NK-92 treated with Interleukin-12 subunit alpha and Interleukin-12 subunit beta, amount 100 ng/mL, for 24 hours (cell line): ENCODE measurements around the gene SCT.
A peak's percentile ranks its signal among the peaks of the same experiment; 100 is the strongest.

ENCODE experiments used
- DNase-seq: peaks from one replicate; lab custom pipeline; 2025; lab: John Stamatoyannopoulos, UW

The SCT gene

DNA sequence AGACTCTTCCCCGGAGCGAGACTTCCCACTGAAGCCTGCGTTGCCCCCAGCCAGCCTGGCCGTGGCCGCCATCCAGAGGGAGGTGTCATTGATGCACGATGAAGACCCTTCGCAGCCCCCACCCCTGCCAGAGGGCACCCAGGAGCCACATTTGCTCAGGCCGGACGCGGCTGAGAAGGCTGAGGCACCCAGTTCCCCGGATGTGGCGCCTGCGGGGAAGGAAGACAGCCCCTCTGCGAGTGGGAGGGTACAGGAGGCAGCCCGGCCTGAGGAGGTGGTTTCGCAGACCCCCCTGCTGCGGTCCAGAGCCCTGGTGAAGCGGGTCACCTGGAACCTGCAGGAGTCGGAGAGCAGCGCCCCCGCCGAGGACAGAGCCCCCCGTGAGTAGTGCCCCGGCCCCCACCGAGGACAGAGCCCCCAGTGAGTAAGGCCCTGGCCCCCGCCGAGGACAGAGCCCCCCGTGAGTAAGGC, 17.6 kb downstream of the SCT start:
- no peak for DNase-seq

DNA sequence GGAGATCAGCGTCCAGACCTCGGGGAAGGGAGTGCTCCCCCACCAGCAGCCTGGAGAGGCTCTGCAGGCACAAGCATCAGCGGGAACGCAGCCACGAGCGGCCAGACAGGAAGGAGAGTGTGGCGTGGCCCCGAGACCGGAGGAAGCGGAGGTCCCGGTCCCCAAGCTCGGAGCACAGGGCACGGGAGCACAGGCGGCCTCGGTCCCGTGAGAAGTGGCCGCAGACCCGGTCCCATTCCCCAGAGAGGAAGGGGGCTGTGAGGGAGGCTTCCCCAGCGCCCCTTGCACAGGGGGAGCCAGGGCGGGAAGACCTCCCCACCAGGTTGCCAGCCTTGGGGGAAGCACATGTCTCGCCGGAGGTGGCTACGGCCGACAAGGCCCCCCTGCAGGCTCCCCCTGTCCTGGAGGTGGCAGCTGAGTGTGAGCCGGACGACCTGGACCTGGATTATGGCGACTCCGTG, 18.2 kb downstream of the SCT start:
- DNase-seq: no peak

DNA sequence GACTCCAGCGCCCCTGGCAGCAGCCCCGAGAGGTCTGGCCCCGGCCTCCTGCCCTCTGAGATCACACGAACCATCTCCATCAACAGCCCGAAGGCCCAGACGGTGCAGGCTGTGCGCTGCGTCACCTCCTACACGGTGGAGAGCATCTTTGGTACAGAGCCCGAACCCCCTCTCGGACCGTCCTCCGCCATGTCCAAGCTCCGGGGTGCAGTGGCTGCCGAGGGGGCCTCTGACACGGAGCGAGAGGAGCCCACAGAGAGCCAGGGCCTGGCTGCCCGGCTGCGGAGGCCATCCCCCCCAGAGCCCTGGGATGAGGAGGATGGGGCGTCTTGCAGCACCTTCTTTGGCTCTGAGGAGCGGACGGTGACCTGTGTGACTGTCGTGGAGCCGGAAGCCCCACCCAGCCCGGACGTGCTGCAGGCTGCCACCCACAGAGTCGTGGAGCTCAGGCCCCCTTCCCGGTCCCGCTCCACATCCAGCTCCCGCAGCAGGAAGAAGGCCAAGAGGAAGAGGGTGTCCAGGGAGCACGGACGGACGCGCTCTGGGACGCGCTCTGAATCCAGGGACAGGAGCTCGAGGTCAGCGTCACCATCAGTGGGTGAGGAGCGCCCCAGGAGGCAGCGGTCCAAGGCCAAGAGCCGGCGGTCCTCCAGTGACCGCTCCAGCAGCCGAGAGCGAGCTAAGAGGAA, 18.9 kb downstream of the SCT start:
- no peak for DNase-seq

DNA sequence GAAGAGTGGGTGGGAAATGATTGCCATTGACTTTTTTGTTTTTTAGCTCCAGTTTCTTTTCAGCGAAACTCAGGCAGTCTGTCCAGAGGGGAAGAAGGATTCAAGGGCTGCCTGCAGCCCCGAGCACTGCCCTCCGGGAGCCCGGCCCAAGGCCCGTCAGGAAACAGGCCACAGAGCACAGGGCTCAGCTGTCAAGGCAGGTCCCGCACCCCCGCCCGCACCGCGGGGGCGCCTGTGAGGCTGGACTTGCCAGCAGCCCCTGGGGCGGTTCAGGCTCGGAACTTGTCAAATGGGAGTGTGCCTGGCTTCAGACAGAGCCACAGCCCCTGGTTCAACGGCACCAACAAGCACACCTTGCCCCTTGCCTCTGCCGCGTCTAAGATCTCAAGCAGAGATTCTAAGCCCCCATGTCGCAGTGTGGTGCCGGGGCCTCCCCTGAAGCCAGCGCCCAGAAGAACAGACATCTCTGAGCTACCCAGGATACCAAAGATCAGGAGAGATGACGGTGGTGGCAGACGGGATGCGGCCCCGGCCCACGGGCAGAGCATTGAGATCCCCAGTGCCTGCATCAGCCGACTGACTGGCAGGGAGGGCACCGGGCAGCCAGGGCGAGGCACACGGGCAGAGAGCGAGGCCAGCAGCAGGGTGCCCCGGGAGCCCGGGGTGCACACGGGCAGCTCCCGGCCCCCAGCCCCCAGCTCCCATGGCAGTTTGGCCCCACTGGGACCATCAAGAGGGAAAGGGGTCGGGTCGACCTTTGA, 19.8 kb downstream of the SCT start:
- DNase-seq: no peak

DNA sequence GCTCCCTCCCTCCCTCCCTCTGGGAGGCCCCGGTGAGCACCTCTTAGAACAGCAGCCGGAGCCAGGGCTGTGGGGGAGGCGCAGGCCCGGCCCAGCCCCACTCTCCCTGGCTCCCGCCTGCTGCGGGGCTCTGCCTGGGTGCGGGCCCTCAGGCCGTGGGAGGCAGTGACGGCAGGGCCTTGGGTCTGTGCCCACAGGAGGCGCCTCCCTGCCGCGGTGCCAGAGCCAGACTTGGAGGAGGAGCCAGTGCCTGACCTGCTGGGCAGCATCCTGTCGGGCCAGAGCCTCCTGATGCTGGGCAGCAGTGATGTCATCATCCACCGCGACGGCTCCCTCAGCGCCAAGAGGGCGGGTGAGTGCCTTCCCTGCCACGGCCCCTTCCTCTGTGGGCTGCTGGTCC, 20.7 kb downstream of the SCT start:
- no peak for DNase-seq

DNA sequence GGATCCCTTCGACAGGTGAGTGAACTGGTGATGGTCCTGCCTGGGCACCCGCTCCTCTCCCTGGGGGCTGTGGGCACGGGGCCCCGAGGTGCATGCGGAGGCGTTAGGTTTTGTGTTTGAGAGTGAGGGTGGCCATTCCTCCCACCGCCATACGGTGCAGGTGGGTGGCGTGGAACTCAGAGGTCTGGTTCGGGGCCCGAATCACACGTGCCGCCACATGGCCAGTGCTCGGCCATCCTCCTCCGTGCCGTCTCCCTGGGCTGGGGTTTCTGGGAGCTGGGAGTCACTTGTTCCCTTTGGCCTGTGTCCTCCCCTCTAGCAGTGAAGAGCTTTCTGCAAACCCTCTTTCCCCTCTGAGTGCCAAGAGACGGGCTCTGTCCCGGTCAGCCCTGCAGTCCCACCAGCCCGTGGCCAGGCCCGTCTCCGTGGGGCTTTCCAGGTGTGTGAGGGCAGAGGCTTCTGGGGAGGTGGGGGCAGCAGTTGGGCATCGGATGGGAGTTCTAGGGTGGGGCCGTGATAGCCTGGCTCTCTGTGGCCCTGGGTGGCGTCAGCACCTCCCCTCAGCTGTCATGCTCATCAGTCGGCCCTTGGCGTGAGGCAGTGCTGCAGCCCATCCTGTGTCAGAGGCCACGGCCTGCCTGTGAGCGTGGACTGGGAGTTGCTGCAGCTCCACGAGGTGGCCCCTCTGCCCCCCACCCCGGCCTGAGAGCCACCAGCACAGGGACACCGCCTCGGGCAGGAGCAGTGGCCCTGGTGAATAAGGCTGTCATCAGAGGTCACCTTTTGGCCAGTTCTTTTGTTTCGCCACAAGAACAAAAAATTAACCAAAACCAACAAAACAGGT, 21.5 kb downstream of the SCT start:
- no peak for DNase-seq

DNA sequence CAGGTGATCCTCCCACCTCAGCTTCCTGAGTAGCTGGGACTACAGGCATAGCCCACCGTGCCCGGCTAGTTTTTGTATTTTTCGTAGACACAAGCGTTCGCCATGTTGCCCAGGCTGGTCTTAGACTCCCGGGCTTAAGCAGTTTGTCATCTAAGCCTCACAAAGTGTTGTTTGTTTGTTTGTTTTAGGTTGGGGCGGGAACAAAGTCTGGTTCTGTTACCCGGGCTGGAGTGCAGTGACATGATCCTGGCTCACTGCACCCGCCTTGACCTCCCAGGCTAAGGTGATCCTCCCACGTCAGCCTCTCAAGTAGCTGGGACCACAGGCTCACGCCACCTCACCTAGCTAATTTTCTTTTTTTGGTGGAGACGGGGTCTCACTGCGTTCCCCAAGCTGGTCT, 23.8 kb downstream of the SCT start:
- no peak for DNase-seq

DNA sequence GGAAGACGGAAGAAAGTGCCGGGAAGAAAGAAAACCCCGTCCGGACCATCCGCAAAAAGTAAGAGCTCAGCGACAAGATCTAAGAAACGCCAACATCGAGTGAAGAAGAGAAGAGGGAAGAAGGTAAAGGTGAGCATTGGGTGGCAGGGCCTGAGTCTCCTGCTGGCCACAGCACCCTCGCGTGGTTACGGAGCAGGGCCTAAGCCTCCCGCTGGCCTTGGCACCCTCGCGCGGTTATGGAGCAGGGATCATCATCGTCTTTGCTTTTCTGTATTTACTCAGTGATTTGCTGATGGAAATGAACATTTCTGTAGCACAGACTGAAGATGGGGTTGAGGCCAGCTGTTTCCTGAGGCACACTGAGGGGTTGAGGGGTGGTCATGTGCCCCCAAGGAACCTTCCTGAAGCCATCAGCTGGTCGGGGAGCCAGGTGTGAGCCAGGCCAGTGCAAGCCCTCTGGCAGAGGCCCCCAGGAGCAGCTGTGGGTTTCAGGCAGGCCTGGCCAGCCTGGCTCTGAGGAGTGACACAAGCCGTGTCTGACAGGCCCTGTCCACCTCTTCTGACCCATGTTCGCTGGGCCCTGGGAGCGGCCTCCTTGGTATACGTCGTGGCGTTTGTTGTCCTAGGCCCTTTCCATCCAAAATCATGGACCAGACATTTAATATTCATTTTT, 25.3 kb downstream of the SCT start:
- no peak for DNase-seq

DNA sequence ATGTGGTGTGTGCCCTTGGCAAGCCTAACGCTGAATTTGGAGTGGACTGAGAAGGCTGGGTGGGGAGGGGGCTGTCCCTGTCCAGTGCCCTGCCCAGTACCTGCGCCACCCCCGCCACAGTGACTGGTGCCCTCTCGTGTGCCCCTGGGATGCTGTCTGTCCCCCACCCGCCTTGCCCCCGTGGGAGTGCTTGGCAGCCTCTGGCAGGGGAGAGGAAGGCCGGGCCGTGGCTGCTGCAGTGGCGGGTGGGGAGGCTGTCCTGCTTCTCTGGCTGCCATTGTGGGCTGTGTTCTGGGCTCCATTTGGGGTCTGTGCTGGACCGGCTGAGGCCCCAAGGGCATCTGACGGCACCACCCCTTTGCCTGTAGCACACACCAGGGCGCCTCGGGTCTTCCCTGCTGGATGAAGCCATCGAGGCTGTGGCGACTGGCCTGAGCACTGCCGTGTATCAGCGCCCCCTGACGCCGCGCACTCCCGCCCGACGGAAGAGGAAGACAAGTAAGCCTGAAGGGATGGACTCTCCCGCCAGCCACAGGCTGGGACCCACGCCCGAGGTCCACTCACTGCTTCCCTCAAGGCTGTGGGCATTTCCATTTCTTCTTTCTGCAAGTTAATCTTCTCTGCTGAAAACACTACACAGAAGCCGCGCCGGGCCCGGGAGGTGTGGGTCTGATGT, 28.8 kb downstream of the SCT start:
- DNase-seq: no peak

DNA sequence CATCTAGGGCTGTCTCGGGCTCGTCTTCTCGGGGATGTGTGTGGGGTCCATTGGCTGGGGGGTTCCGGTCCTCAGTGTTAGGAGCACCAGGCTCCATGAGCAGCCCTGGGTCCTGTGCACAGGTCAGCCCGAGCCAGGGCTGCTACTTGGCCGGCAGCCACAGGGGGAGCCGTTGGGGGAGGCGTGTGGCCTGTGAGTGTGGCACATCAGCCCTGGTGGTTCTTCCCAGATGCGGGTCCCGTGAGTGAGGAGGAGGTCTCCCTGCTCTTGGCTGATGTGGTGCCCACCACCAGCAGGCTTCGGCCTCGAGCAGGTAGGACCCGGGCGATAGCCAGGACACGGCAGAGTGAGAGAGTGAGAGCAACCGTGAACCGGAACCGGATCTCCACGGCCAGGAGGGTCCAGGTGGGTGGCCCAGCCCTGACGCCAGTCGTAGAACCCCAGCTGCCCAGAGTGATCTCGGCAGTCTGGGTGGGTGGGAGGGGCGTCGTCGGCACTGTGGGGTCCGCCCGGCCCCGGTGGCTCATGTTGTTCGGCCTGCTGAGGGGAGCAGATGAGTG, 29.7 kb downstream of the SCT start:
- DNase-seq: no peak

DNA sequence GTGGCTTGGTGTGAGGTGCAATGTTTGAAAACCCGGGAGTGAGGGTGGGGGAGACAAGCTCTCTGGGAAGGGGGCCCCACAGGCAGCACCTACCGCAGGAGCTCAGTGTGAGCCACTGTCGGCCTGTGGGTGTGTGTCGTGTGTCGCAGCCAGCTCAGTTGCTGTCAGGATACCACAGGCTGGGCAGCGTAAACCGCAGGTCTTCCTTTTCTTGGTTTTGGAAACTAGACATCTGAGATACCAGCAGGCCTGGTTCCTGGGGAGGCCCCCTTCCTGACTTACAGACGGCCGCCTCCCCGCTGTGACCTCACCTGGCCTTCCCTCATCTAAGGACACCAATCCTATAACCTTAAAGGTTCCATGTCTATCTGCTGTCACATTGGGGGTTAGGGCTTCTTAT, 30.6 kb downstream of the SCT start:
- DNase-seq: no peak

DNA sequence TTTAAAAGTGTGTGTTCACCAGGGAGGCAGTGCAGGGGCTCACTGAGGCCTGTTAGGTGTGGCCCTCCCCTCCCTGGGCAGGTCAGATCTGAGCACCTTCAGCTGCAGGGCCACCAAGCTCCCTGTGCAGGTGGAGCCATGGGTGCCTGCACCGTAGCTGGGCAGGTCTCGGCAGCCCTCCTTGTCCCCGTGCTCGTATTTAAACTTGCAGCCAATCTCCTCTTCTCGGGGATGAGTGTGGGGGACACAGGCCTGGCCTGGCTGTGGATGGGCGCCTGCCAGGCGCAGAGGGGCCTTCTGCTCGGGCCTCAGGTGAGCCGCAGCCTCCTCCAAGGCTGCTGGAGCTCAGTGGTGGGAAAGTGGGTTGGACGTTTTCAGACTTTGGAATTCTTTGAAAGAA, 31.6 kb downstream of the SCT start:
- DNase-seq: no peak

DNA sequence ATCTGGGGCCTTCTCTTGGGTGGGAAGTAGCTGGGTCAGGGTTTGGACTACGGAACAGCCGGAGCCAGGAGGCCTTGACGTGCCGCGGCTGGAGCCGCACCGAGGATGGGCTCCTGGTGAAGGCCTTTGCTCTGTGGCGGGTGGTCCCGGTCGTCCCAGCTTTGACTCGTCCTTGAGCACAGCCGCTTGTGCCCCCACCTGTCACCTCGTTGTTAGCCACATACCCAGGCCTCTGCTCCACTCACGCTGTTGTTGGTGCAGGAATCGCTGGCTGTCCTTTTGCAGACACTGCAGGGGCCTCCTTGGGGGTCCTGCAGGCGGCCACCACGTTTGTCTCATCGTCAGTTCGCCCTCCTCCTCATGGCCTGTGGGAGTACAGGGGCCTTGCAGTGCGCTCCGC, 33.6 kb downstream of the SCT start:
- DNase-seq: no peak

DNA sequence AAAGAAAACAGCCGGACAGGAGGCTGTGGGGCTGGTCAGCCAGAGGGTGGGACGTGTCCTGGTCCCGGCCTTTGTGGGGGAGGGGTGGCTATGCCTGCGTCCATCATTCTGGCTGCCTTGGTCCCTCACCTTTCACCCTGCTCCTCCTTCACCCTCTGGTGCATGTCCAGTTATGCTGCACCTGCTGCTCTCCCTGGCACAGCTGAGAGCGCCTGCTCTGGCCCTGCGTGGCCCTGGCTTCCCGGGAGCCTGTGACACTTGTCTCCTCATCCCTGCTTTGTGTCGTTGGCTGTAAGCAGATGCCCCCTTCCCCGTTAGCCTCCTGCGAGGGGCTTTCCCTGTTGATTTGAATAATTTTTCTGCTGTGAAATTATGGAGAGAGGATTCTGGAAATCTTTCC, 34.1 kb downstream of the SCT start:
- DNase-seq: no peak

DNA sequence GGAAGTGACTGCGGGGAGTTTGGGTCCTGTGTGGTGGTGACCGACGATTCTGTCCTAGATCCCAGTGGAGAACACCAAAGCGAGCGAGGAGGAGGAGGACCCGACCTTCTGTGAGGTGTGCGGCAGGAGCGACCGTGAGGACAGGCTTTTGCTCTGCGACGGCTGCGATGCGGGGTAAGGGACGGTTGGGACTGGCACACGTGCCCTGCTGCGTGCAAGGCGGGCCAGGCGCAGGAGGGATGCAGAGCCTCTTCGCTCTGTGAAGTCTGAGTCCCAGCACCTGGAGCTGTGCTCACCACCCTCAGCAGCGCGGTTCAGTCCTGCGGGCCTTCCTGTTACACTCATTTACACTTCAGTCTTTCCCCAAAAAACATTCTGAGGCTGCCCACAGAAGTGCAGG, 34.5 kb downstream of the SCT start:
- DNase-seq: no peak

DNA sequence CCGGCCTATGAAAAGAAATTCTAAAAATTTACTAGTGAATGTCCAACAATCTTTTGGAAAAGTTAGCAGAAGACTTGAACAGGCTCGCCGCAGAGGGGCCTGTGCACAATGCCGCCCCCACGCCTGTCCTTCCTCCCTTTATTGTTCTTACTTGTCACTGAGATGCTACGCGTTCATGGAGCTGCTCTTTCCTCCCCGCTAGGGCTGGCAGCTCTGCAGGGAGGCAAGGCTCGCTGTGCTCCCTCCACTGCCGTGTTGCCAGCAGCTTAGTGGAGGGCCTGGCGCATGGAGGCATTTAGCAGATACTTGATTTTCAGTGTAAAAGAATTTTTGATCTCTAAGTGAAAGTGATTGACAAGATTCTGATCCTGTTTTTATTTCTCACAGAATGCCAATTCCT, 36.0 kb downstream of the SCT start:
- no peak for DNase-seq

DNA sequence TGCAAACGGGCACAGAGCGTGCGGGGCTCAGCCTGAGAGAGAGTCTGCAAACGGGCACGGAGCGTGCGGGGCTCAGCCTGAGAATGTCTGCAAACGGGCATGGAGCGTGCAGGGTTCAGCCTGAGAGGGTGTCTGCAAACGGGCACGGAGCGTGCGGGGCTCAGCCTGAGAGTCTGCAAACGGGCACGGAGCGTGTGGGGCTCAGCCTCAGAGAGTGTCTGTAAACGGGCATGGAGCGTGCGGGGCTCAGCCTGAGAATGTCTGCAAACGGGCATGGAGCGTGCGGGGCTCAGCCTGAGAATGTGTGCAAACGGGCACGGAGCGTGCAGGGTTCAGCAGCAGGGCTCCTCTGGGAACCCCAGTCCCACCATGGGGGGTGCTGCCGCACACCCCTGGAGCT, 37.2 kb downstream of the SCT start:
- no peak for DNase-seq

DNA sequence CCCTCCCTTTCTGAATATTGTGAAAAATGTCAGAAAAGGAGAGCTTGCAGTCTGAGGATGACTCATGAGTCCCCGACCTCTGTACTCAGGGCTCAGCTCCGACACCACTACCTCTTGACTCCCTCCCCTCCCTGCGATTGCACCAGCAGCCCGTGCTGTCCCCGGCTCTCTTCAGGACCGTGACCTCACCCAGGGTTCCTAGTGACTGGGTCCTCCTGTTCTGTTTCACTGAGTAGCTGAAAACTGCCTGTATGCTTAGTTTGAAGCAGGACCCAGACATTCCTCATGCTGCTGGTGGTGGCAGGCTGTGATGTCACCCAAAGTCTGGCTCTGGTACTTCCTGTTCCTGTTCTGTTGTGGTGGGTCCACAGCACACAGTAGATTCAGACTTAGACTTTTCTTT, 39.0 kb downstream of the SCT start:
- DNase-seq: peak; percentile 32

DNA sequence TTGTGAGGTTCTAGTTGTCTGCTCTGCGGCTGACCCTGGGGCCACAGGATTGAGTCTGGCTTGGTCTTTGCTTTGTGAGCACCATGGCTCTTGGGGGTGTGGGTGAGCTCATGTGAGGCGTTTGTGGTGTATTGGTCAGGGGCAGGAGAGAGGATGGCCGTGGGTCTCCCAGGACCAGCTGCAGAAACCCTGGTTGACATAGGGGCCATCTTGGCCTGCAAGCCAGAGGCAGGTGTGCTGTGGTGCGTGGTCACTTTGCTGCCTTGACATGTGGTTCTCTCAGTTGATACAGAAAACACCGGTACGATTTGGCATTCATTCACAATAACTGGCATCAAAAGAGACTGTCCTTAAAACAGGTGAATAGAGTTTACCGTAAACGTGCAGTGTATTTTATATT, 39.4 kb downstream of the SCT start:
- no peak for DNase-seq

DNA sequence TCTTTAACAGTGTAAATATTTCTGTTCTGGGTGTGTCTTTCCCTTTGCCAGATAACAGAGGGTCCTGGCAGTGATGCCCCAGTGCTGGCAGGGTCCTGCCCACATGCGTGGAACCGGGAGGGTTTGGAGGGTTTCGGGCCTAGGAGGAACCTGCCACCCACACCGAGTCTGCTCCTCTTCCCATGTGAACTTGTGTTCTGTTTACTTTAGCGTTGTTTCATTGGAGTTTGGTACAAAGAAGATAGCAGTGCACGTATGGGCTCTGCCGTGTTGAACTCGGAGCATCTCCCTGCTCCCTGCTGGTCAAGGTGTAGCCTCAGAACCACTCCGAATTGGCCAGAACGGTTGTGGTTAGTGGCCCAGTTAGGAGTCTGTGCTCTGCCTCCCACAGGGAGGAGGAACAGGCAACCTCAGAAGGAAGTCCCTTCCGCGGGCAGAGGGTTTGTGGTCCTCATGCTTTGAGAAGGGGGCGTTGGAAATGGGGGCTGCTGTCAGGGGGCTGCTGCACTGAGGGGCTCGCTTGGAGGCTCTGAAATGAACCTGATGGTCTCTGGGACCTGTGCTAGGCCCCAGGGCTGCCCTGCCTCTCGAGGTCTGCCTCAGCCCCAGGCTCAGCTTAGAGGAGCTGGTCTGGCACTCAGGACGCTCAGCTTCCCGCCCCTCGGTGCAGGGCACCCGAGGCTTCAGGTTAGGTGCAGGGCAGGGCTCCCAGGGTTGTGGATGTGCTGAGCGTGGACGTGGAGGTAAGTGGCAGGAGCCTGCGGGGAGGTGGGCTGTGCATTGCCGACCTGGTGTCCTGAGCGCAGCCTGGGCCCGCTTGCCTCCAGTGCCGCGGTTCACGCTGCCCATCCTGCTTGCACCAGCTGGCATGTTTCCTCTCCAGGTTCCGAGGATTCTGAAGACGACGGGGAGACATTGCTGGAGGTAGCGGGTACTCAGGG, 40.3 kb downstream of the SCT start:
- no peak for DNase-seq
